ENCODE results near the gene AARS1. TPM values are rescaled to one million over a fixed set of nuclear protein-coding genes. Genes with fewer than 3 reads are reported as not detected.
A peak's percentile ranks its signal among the peaks of the same experiment; 100 is the strongest.
"Not testable (repeated sequence)": the region's sequence is repeated elsewhere in the genome, so short reads cannot be mapped to it uniquely, and the experiment has no call there.

The AARS1 gene
- total and polyA plus RNA-seq, 2 donors (not counting 3 experiments of a cell fraction or from before 2014, with no cell fraction given) = 71.3 to 110 TPM

DNA sequence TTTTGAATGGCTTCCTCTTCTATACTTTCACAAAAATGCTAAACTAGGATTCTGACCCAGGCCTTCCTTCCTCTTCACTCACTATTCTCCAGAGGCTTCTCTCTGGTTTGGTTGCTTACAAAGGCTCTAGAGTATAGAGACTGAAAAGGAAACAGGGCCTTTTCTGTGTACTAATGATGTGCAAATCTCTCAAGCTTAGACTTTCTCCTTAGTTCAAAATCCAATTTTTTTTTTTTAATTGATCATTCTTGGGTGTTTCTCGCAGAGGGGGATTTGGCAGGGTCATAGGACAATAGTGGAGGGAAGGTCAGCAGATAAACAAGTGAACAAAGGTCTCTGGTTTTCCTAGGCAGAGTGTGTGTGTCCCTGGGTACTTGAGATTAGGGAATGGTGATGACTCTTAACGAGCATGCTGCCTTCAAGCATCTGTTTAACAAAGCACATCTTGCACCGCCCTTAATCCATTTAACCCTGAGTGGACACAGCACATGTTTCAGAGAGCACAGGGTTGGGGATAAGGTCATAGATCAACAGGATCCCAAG lies 65.3 kb downstream of the AARS1 start:
- H3K9me1 ChIP-seq (replicated peaks; ENCODE audit: control insufficient read depth, extremely low read depth, insufficient read depth, low read length); dilution Hi-C loops (cut with MboI; ENCODE audit: extremely low pct_ligation_motif_present, low sequenced_read_pairs); H2AFZ ChIP-seq (ENCODE audit: low read depth, low read length); H3K27ac ChIP-seq (ENCODE audit: insufficient read depth, low read depth, low read length); H3K27me3 ChIP-seq (ENCODE audit: control insufficient read depth in 2 of 2, insufficient read depth in 2 of 2, low read length in 2 of 2); BruUV-seq (replicated peaks); H3K36me3 ChIP-seq (ENCODE audit: control insufficient read depth in 2 of 2, extremely low read depth in 1 of 2, insufficient read depth in 2 of 2, low read length in 2 of 2); intact Hi-C loops (cut with micrococcal nuclease); H3K4me3 ChIP-seq (replicated peaks in 1 of 3; ENCODE audit: insufficient read depth in 1 of 3, low read depth in 1 of 3, low read length in 3 of 3); DNase-seq (ENCODE audit: low read depth, low spot score); H3K4me2 ChIP-seq (ENCODE audit: insufficient read depth, low read length); H3K9ac ChIP-seq (replicated peaks; ENCODE audit: extremely low read depth, insufficient read depth, low read length); H3K9me3 ChIP-seq (replicated peaks; ENCODE audit: control insufficient read depth, insufficient read depth, low read length); H4K20me1 ChIP-seq (replicated peaks; ENCODE audit: control insufficient read depth, extremely low read depth, insufficient read depth, low read length); CTCF ChIA-PET; H3K4me1 ChIP-seq (ENCODE audit: control insufficient read depth, extremely low read depth, insufficient read depth, low read length); POLR2A ChIA-PET; FAIRE-seq; H3K79me2 ChIP-seq (ENCODE audit: control insufficient read depth, insufficient read depth, low read length): not testable (repeated sequence)

DNA sequence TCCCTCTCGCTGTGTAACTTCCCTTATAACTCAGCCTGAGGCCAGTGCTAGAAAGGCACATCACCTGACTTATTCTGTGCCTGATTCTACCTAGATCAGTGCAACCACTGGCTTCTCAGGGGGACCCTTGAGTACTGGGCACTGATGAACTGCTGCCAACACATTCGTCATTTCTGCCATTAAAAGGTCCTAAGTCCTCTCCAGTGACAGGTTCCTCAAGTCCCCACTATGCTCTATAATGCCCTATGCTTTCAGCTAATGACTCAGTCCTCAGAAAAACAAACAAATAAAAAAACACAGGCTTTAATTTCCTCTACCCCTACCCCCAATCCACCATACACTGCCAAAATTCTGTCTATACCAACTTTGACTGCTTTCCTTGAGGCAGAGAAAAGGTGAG lies 66.1 kb downstream of the AARS1 start:
- CTCF ChIA-PET = interaction anchor here (0.6 kb wide), 1 partner anchor 32 kb away, joined by 3 read pairs; no protein-coding TSS in a partner anchor
- H3K4me3 ChIP-seq (replicated peaks in 1 of 3; ENCODE audit: insufficient read depth in 1 of 3, low read depth in 1 of 3, low read length in 3 of 3); H3K27me3 ChIP-seq (ENCODE audit: control insufficient read depth in 2 of 2, insufficient read depth in 2 of 2, low read length in 2 of 2); H2AFZ ChIP-seq (ENCODE audit: low read depth, low read length); H3K4me2 ChIP-seq (ENCODE audit: insufficient read depth, low read length); H3K36me3 ChIP-seq (ENCODE audit: control insufficient read depth in 2 of 2, extremely low read depth in 1 of 2, insufficient read depth in 2 of 2, low read length in 2 of 2); H3K79me2 ChIP-seq (ENCODE audit: control insufficient read depth, insufficient read depth, low read length); BruUV-seq (replicated peaks); H3K27ac ChIP-seq (ENCODE audit: insufficient read depth, low read depth, low read length); intact Hi-C loops (cut with micrococcal nuclease); H3K4me1 ChIP-seq (ENCODE audit: control insufficient read depth, extremely low read depth, insufficient read depth, low read length); H4K20me1 ChIP-seq (replicated peaks; ENCODE audit: control insufficient read depth, extremely low read depth, insufficient read depth, low read length); POLR2A ChIA-PET; FAIRE-seq; H3K9ac ChIP-seq (replicated peaks; ENCODE audit: extremely low read depth, insufficient read depth, low read length); dilution Hi-C loops (cut with MboI; ENCODE audit: extremely low pct_ligation_motif_present, low sequenced_read_pairs); H3K9me3 ChIP-seq (replicated peaks; ENCODE audit: control insufficient read depth, insufficient read depth, low read length); H3K9me1 ChIP-seq (replicated peaks; ENCODE audit: control insufficient read depth, extremely low read depth, insufficient read depth, low read length): not testable (repeated sequence)
- peak; percentile 30 for DNase-seq (ENCODE audit: low read depth, low spot score)

DNA sequence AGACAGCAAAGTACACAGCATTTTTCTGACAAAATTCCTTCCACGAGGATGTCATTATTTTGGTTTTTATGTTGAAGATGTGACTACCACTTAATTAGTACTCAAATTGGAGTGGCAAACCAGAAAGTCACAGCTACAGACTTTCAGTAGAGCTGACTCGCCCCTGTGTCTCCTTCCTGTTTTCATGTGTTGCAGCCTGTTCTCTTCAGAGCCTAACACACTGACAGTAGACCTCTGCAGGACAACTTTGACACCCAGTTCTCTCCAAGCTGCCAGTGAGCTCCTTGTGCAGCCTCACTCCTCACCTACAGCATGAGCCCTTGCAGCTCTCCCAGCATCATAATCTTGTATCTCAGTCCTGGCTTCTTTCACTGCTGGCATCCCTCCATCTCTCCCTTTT lies 66.7 kb downstream of the AARS1 start:
- H3K9me3 ChIP-seq (replicated peaks; ENCODE audit: control insufficient read depth, insufficient read depth, low read length); H3K4me1 ChIP-seq (ENCODE audit: control insufficient read depth, extremely low read depth, insufficient read depth, low read length); dilution Hi-C loops (cut with MboI; ENCODE audit: extremely low pct_ligation_motif_present, low sequenced_read_pairs); H3K9me1 ChIP-seq (replicated peaks; ENCODE audit: control insufficient read depth, extremely low read depth, insufficient read depth, low read length); H4K20me1 ChIP-seq (replicated peaks; ENCODE audit: control insufficient read depth, extremely low read depth, insufficient read depth, low read length); H3K36me3 ChIP-seq (ENCODE audit: control insufficient read depth in 2 of 2, extremely low read depth in 1 of 2, insufficient read depth in 2 of 2, low read length in 2 of 2); H3K27me3 ChIP-seq (ENCODE audit: control insufficient read depth in 2 of 2, insufficient read depth in 2 of 2, low read length in 2 of 2); BruUV-seq (replicated peaks); H2AFZ ChIP-seq (ENCODE audit: low read depth, low read length); intact Hi-C loops (cut with micrococcal nuclease); H3K27ac ChIP-seq (ENCODE audit: insufficient read depth, low read depth, low read length); CTCF ChIA-PET; H3K4me2 ChIP-seq (ENCODE audit: insufficient read depth, low read length); FAIRE-seq; H3K4me3 ChIP-seq (replicated peaks in 1 of 3; ENCODE audit: insufficient read depth in 1 of 3, low read depth in 1 of 3, low read length in 3 of 3); H3K79me2 ChIP-seq (ENCODE audit: control insufficient read depth, insufficient read depth, low read length); POLR2A ChIA-PET; H3K9ac ChIP-seq (replicated peaks; ENCODE audit: extremely low read depth, insufficient read depth, low read length): not testable (repeated sequence)
- DNase-seq (ENCODE audit: low read depth, low spot score) = peak; percentile 4

DNA sequence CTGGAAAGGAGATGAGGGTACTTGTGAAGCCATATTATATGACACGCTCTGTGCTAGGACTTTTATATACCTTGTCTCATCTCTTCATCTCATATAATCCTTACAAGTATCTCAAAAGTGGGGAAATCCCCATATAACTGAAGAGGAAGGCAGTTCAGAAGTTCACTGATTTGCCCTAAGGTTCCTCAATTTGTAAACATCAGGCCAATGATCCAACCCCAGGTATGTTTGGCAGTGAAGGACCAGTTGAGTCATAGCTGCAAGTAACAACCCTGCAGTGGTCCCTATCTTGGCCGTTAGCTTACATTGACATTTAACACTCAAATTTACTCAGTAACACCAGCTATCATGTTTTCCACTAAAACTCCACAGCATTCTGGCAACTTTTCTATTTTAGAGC lies 70.7 kb downstream of the AARS1 start:
- CTCF ChIA-PET; H4K20me1 ChIP-seq (replicated peaks; ENCODE audit: control insufficient read depth, extremely low read depth, insufficient read depth, low read length); H3K9ac ChIP-seq (replicated peaks; ENCODE audit: extremely low read depth, insufficient read depth, low read length); H3K4me3 ChIP-seq (replicated peaks in 1 of 3; ENCODE audit: insufficient read depth in 1 of 3, low read depth in 1 of 3, low read length in 3 of 3); DNase-seq (ENCODE audit: low read depth, low spot score); H3K9me3 ChIP-seq (replicated peaks; ENCODE audit: control insufficient read depth, insufficient read depth, low read length); H2AFZ ChIP-seq (ENCODE audit: low read depth, low read length); H3K27ac ChIP-seq (ENCODE audit: insufficient read depth, low read depth, low read length); intact Hi-C loops (cut with micrococcal nuclease); H3K9me1 ChIP-seq (replicated peaks; ENCODE audit: control insufficient read depth, extremely low read depth, insufficient read depth, low read length); BruUV-seq (replicated peaks); dilution Hi-C loops (cut with MboI; ENCODE audit: extremely low pct_ligation_motif_present, low sequenced_read_pairs); H3K79me2 ChIP-seq (ENCODE audit: control insufficient read depth, insufficient read depth, low read length); H3K27me3 ChIP-seq (ENCODE audit: control insufficient read depth in 2 of 2, insufficient read depth in 2 of 2, low read length in 2 of 2); POLR2A ChIA-PET; H3K4me1 ChIP-seq (ENCODE audit: control insufficient read depth, extremely low read depth, insufficient read depth, low read length); H3K4me2 ChIP-seq (ENCODE audit: insufficient read depth, low read length); FAIRE-seq; H3K36me3 ChIP-seq (ENCODE audit: control insufficient read depth in 2 of 2, extremely low read depth in 1 of 2, insufficient read depth in 2 of 2, low read length in 2 of 2): not testable (repeated sequence)

Measured in endothelial cell of umbilical vein (primary cell).